GM21576 (cell line): Measurements from ENCODE around the gene CNKSR3.

Source experiments
- ATAC-seq: cut with Tn5 transposase; IDR thresholded peaks from one replicate; pipeline ENCODE4 v1.9.1; 2021; ENCODE audit warnings: mild to moderate bottlenecking, moderate library complexity; ENCODE audit not compliant: unreplicated experiment

Gene CNKSR3

DNA sequence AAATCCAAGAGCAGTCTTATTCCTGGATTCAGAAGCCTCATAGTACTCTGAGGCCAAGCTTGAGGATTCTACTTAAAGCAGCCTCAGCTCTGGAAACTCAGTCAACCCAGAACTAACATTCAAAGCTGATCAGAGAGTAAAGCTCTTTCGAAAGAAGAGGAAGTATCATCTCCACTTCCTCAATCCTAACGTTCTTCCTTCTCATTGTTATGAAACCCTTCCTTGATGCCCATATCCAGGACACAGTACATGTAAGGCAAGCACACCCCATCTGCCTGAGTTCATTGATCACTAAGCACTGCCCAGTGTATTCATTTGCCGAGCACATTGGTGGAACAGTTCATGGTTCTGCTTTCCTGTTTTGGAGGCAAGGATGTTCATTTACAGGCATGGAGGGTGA lies 153.8 kb downstream of the CNKSR3 start, which contains the start of gene IPCEF1:
Gene IPCEF1 (minus strand): TSS at position 114 of the 400 bp plus-strand sequence. CDS start 90,856 bp downstream, outside the sequence.
- no peak for ATAC-seq

DNA sequence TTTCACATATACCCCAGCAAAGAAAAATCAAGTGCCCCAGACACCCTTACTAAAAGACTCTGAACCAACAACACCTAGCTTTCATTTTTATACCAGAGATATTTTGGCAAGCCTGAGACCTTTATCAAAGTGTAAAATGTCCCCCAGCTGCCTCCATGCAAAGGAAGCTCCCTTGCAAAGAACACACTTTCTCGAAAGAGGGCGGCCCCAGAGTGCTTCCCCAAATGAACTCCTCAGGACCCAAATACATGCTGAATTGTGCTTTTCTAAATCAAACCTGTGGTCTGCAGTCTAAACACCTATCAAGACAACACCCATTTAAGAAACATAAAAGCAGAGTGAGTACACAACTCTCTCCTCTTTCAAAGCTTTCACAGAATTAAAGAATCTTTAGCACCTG lies 154.4 kb downstream of the CNKSR3 start:
- ATAC-seq, result no peak

DNA sequence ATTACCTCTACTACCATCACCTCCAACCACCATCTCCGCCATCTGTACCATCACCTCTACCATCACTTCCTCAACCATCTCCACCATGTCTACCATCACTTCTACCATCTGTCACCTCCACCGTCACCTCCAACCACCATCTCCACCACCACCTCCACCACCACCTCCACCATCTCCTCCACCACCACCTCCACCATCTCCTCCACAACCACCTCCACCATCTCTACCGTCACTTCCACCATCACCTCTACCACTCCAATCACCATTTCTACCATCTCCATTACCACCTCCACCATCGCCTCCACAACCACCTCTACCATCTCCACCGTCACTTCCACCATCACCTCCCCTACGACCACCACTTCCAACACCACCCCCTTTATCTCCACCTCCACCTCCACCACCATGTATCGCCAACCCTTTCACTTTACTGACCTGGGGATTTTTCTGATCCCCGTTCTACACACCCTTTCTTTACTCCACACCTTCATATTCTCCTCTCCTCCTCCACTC lies 156.2 kb downstream of the CNKSR3 start:
- no peak for ATAC-seq

DNA sequence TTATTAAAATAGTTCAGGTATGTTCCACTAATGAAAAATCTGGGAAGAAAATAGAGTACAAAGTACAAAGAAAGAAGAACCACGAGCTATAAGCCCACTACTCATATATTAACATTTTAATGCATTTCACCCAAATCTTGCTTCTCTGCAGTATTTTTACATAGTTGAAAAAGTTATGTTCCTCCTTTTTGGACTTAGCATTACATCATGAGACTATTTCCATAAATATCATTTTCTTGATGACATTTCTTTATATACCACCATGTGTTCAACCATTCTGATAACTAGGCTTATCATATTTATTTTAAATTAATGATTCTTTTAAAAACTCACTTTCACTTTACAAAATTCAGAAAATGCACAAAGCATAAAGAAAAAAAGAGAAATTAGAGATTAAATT lies 156.9 kb downstream of the CNKSR3 start:
- ATAC-seq, result no peak

DNA sequence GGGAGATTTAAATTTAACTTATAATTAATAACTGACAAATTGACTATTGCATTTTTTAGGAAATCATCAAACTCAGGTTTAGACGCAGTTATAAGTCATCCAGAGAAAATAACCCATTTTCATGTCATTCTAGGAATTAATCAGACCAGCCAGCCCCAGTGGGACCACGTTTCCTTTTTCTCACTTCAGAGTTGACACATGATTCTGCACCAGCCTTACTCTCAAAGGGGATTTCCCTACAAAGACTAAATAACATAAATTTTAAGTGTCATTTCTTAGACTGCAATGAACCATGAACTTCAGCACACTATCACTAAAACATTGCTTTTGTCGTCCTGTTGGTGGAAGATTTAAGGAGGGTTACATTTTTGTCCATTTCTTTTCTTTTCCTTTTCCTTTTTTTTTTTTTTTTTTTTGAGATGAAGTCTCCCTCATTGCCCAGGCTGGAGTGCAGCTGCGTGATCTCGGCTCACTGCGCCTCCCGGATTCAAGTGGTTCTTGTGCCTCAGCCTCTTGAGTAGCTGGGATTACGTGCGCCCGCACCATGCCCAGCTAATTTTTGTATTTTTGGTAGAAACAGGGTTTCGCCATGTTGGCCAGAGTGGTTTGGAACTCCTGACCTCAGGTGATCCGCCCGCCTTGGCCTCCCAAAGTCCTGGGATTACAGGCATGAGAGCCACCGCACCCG lies 157.4 kb downstream of the CNKSR3 start:
- peak; percentile 72 for ATAC-seq

DNA sequence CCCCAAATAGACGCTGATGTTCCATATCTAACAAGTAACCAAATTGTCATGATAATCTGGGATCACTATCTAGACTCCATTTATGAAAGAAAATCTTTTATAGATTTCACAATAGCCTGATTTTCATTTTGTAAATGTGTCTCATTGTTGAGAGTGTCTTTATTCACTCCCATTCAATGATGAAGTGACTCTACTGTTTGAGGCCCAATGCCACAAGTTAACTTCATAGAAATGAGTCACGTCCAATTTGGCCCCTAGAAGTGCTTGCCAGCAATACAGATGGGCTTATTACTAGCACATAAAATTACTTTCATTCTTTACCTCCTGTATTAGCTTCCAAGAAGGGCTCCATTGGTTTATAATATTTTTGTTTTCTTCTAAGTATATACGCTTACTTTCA lies 160.2 kb downstream of the CNKSR3 start:
- no peak for ATAC-seq

DNA sequence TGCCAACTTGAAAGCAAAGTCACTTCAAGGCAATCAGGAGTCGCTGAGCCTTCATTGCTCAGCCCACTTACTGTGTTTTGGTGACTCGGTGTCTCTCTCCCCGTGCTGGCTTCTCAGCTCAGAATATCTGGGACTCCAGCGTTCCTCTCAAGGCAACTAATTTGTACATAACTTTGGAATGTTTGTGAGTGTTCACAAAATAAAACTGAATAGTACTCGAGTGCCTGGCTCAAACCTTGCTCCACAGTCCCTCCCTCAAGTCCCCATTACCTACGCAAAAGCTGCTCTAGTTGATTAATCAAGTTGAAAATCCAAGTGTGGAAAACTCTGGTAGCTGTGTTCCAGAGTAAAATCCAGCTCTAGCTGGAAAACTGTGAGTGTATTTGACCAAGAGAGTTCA lies 162.5 kb downstream of the CNKSR3 start:
- no peak for ATAC-seq

DNA sequence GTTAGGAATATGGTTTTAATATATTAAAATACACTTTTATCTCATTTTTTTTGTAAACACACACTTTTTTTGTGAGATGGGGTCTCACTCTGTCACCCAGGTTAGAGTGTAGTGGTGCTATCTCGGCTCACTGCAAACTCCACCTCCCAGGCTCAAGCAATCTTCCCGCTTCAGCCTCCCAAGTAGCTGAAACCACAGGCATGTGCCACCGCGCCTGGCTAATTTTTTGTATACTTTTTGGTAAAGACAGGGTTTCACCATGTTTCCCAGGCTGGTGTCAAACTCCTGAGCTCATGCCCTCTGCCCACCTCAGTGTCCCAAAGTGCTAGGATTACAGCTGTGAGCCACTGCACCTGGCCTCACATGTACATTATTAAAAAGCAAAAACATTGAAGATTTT lies 164.7 kb downstream of the CNKSR3 start:
- no peak for ATAC-seq

DNA sequence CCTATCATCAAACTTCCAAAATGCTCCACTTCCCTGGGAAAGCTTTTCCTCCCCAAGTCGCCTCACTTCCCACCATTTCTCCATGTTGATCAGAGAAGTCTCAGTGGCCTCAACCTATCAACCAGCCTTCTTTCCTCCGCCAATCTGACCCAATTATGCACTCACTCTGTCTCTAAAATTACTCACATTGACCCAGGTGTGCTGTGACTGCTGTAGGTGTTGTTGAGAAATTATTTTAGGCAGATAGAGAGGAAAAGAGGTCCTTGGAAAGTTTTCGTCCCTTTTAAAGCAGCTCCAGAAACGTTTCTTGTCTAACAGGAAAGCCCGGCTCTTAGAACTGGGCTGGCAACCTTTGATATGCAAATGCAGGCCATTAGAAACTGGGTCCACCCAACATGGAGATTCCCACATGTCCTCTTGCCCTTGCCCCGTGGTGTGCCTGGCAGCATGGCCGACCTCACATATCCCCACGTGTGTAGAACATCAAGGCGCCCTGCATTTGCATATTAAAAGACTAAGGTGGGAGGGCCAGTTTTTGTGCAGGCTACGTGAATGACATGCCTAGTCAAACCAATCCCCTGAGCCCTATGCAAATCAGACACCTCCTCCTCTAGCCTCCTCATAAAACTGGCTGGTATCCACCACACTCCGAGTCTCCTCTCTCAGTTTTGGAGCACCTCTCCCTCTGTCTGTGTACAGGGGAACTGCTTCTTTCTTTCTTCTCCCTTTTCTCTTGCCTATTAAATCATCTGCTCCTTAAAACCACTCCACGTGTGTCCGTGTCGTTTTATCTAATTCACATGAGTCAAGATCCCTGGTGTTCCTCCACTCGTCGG lies 166.8 kb downstream of the CNKSR3 start:
- ATAC-seq, result no peak

DNA sequence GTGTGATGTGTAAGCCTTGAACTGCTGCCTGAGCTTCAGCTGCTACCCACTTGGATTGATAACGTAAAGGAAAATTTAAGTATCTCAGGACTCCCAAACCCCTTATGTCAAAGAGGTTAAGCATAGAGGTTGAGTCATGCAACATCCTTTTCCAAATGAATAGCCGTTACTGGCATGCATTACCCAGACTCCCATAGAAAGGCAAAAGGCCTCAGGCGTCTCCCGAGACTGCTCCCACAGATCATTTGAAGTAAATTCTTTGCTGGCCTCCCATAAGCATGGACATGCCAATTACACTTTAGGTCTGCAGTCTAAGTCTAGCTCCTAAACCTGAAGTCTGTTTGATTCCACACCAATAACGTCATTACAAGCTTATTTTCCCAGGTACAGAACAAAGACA lies 168.6 kb downstream of the CNKSR3 start:
- no peak for ATAC-seq

DNA sequence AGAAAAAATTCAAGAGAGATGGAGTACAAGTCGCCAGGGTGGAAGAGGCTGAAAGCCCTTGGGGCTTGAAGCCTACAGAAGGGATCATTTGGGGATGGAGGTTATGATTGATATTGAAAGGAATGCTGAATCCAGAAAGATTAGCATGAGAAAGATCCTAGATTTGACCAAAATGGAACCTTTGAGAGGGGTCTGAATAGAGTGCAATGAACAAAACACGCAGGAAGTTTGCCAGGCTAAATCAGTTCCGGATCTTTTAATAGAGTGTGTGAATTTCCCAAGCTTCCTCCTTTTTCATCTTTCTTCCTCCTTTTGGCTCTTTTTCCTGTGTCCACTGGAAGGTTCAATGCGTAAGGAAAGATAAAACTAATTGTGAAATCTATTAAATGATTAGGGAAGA lies 169.1 kb downstream of the CNKSR3 start:
- ATAC-seq, result no peak
